ENCODE data around the gene DIS3L2.

The DIS3L2 gene

GRCh38 chr2:232245111-232245510, 283.6 kb downstream of the DIS3L2 start:
- Histone ChIP-seq H3K36me3 (ENCODE audit: control insufficient read depth, insufficient read depth, low read length) (no peaks in the 10 kb centered on the region), H3K9ac (no peak overlapping the region), H3K4me1 (no peaks in the 10 kb centered on the region), H2AFZ (no peak overlapping the region), H3K4me3 (ENCODE audit: low read depth, low read length) (no peak overlapping the region), H3K27ac (no peak overlapping the region), H3K9me3 (ENCODE audit: control insufficient read depth, low read length) (no peaks in the 10 kb centered on the region), H3K79me2 (no peaks in the 10 kb centered on the region), H3K4me2 (ENCODE audit: low read length) (no peak overlapping the region), H3K27me3 (ENCODE audit: control insufficient read depth, insufficient read depth, low read length) (no peaks in the 10 kb centered on the region)
- no peak for TF ChIP-seq CTCF (IDR thresholded peaks at IDR 0.05)

- Histone ChIP-seq H3K4me2 (ENCODE audit: low read length) (no peak overlapping the region), H3K9ac (no peak overlapping the region), H3K9me3 (ENCODE audit: control insufficient read depth, low read length) (no peaks in the 10 kb centered on the region), H3K27ac (no peak overlapping the region), H3K36me3 (ENCODE audit: control insufficient read depth, insufficient read depth, low read length) (no peaks in the 10 kb centered on the region), H3K4me3 (ENCODE audit: low read depth, low read length) (no peak overlapping the region), H2AFZ (no peak overlapping the region), H3K79me2 (no peaks in the 10 kb centered on the region), H3K27me3 (ENCODE audit: control insufficient read depth, insufficient read depth, low read length) (no peaks in the 10 kb centered on the region), H3K4me1 (no peaks in the 10 kb centered on the region)
- TF ChIP-seq CTCF (IDR thresholded peaks at IDR 0.05): no peak
Observed at GRCh38 chr2:232246245-232246644, 284.7 kb downstream of the DIS3L2 start.

DNA sequence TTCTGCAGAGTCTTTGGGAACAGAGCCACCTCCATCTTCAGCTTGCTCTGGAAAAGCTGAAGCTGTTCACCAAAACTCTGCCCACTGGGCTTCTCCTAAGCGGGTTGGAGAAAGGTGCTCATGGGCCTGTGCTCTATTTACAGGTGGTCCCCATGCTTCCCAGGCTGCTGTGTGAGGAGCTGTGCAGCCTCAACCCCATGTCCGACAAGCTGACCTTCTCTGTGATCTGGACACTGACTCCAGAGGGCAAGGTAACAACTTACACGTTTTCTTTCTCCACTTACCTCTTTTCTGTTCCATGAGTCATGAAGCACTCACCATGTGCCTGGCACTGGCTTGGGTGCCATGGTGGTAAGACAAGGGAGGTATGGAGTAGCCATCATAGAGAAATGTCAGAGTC, 287.6 kb downstream of the DIS3L2 start:
- Histone ChIP-seq H3K9ac (no peak overlapping the region), H3K4me1 (no peaks in the 10 kb centered on the region), H2AFZ (no peak overlapping the region), H3K4me2 (ENCODE audit: low read length) (no peak overlapping the region), H3K9me3 (ENCODE audit: control insufficient read depth, low read length) (no peaks in the 10 kb centered on the region), H3K4me3 (ENCODE audit: low read depth, low read length) (no peak overlapping the region), H3K36me3 (ENCODE audit: control insufficient read depth, insufficient read depth, low read length) (no peaks in the 10 kb centered on the region), H3K27me3 (ENCODE audit: control insufficient read depth, insufficient read depth, low read length) (no peaks in the 10 kb centered on the region), H3K79me2 (no peaks in the 10 kb centered on the region), H3K27ac (no peak overlapping the region)
- TF ChIP-seq CTCF (IDR thresholded peaks at IDR 0.05): no peak

GRCh38 chr2:232250246-232251175, 289.0 kb downstream of the DIS3L2 start:
- Histone ChIP-seq H3K9ac (no peak overlapping the region), H3K4me1 (no peaks in the 10 kb centered on the region), H3K27me3 (ENCODE audit: control insufficient read depth, insufficient read depth, low read length) (no peaks in the 10 kb centered on the region), H3K9me3 (ENCODE audit: control insufficient read depth, low read length) (no peaks in the 10 kb centered on the region), H3K79me2 (no peaks in the 10 kb centered on the region), H3K36me3 (ENCODE audit: control insufficient read depth, insufficient read depth, low read length) (no peaks in the 10 kb centered on the region), H3K27ac (no peak overlapping the region), H3K4me2 (ENCODE audit: low read length) (no peak overlapping the region), H3K4me3 (ENCODE audit: low read depth, low read length) (no peak overlapping the region), H2AFZ (no peak overlapping the region)
- no peak for TF ChIP-seq CTCF (IDR thresholded peaks at IDR 0.05)

- Histone ChIP-seq H3K79me2 (no peaks in the 10 kb centered on the region), H3K27me3 (ENCODE audit: control insufficient read depth, insufficient read depth, low read length) (no peaks in the 10 kb centered on the region), H3K27ac (no peak overlapping the region), H3K4me1 (no peaks in the 10 kb centered on the region), H3K4me2 (ENCODE audit: low read length) (no peak overlapping the region), H3K9me3 (ENCODE audit: control insufficient read depth, low read length) (no peaks in the 10 kb centered on the region), H3K36me3 (ENCODE audit: control insufficient read depth, insufficient read depth, low read length) (no peaks in the 10 kb centered on the region), H3K4me3 (ENCODE audit: low read depth, low read length) (no peak overlapping the region), H2AFZ (no peak overlapping the region), H3K9ac (no peak overlapping the region)
- no peak for TF ChIP-seq CTCF (IDR thresholded peaks at IDR 0.05)
Observed at GRCh38 chr2:232255033-232255432, 293.5 kb downstream of the DIS3L2 start.

Measured in parathyroid adenoma (tissue), 2 donors.